ENCODE measurements around the gene SIGLEC1.

GRCh38 chr20:3667434-3668037 is 44.9 kb downstream of the SIGLEC1 start:
- TF ChIP-seq FOXP2 (optimal IDR thresholded peaks at IDR 0.05; ENCODE audit: control extremely low read depth, extremely low read length, insufficient read depth) = no peak
- TF ChIP-seq EZH2 (IDR thresholded peaks at IDR 0.05) = no peak

Measured in SK-N-MC (cell line).